Type B pancreatic cell (in vitro differentiated cells): ENCODE results near the gene TMEM97. TPM values are rescaled to one million over a fixed set of nuclear protein-coding genes. Genes with fewer than 3 reads are reported as not detected.
A peak's percentile ranks its signal among the peaks of the same experiment; 100 is the strongest.
"Not testable (repeated sequence)": the region's sequence is repeated elsewhere in the genome, so short reads cannot be mapped to it uniquely, and the experiment has no call there.

ENCODE experiments used
- DNase-seq: peaks from one replicate; pipeline ENCODE4 v3.0.0; 2021; ENCODE audit warnings: mixed read lengths; ENCODE audit not compliant: unreplicated experiment; ENCODE audit errors: extremely low spot score
- H3K27ac Mint-ChIP-seq: 2 replicates; pipeline ENCODE4 v1.8.0; 2021; ENCODE audit warnings: mild to moderate bottlenecking, mixed read lengths
- H3K27me3 Mint-ChIP-seq: 2 replicates; pipeline ENCODE4 v1.8.0; 2021; ENCODE audit warnings: mixed read lengths
- H3K36me3 Mint-ChIP-seq: 2 replicates; pipeline ENCODE4 v1.8.0; 2021; ENCODE audit warnings: mixed read lengths
- H3K4me1 Mint-ChIP-seq: one replicate; pipeline ENCODE4 v1.8.0; 2021; ENCODE audit warnings: mixed read lengths; ENCODE audit not compliant: unreplicated experiment
- H3K4me3 Mint-ChIP-seq: 2 replicates; pipeline ENCODE4 v1.8.0; 2021; ENCODE audit warnings: mild to moderate bottlenecking, mixed read lengths
- H3K9me3 Mint-ChIP-seq: 2 replicates; pipeline ENCODE4 v1.8.0; 2021; ENCODE audit warnings: mixed read lengths
- long read RNA-seq: library from polyadenylated mRNA; unstranded; transcript quantifications from one replicate; pipeline ENCODE4 v2.0.0, GENCODE V29; 2020
- total RNA-seq: library from RNA; stranded (reverse); gene quantifications from 2 replicates; pipeline ENCODE4 v1.2.1, GENCODE V29; 2021; ENCODE audit warnings: low replicate concordance
- TF ChIP-seq, protein P1 (sequence below): fragments of 200-600 bp; sonication (generic); conservative IDR thresholded peaks from 2 replicates; pipeline ENCODE4 v1.5.0; 2021; ENCODE audit warnings: antibody characterized with exemption, mild to moderate bottlenecking

Gene TMEM97
- 43.0 and 99.9 TPM in 2 replicates for total RNA-seq
- long read RNA-seq, transcript TMEM97-201 (3 exons, 2,568 nt) = major isoform, 84 of 95 reads
- long read RNA-seq, partial matches to known transcripts = 0 of 95 reads
- long read RNA-seq, other reads (novel, unspliced or antisense) = 10 of 95 reads

DNA sequence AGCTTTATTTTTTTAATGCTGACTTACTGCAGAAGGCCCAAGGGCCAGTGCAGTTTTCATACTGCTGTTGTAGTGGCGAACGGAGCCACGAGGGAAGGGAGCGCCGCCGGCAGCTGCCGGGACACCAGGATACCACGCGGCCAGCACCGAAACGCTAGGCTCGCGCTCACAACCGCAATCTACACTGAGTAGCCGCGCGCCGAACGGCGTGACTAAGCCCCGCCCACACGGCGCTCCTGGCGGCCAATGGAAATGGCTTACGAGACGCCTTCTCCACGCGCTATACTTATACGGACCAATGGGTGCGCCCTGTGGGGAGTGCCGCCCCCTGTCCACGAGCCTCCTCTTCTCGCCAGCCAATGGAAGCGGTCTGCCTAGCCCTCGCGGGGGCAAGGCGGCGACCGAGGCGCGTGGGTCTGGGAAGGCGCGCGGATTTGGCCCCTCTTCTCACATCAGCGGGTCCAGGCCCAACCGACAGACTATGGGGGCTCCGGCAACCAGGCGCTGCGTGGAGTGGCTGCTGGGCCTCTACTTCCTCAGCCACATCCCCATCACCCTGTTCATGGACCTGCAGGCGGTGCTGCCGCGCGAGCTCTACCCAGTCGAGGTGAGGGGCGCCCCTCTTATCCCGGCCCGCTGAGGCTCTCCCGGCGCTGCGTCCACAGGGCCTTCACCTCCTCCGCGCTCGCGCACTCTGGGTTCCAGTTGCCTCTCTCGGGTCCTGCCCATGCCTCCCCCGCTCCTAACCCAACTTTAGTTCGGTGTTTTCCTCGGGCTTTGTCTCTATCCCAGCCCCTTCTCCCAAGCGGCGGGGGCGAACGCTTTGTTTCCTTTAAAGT lies at the start of gene TMEM97:
TSS of gene TMEM97 (plus strand) at position 442 of the 839 bp plus-strand sequence. CDS start at position 482, 40 bp downstream.
- H3K27ac Mint-ChIP-seq = peak within 1 kb of the TSS; percentile 75
- peak within 1 kb of the TSS; percentile 97 for H3K4me3 Mint-ChIP-seq
- peaks cover 37% of the 10 kb centered on the region for H3K4me1 Mint-ChIP-seq
- H3K36me3 Mint-ChIP-seq = peaks cover 6% of the 10 kb centered on the region
- peak; percentile 96 for DNase-seq
- no peaks in the 10 kb centered on the region for H3K9me3 Mint-ChIP-seq
- TF ChIP-seq, protein P1, sequence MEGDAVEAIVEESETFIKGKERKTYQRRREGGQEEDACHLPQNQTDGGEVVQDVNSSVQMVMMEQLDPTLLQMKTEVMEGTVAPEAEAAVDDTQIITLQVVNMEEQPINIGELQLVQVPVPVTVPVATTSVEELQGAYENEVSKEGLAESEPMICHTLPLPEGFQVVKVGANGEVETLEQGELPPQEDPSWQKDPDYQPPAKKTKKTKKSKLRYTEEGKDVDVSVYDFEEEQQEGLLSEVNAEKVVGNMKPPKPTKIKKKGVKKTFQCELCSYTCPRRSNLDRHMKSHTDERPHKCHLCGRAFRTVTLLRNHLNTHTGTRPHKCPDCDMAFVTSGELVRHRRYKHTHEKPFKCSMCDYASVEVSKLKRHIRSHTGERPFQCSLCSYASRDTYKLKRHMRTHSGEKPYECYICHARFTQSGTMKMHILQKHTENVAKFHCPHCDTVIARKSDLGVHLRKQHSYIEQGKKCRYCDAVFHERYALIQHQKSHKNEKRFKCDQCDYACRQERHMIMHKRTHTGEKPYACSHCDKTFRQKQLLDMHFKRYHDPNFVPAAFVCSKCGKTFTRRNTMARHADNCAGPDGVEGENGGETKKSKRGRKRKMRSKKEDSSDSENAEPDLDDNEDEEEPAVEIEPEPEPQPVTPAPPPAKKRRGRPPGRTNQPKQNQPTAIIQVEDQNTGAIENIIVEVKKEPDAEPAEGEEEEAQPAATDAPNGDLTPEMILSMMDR = peak; percentile 9
- no peaks in the 10 kb centered on the region for H3K27me3 Mint-ChIP-seq

DNA sequence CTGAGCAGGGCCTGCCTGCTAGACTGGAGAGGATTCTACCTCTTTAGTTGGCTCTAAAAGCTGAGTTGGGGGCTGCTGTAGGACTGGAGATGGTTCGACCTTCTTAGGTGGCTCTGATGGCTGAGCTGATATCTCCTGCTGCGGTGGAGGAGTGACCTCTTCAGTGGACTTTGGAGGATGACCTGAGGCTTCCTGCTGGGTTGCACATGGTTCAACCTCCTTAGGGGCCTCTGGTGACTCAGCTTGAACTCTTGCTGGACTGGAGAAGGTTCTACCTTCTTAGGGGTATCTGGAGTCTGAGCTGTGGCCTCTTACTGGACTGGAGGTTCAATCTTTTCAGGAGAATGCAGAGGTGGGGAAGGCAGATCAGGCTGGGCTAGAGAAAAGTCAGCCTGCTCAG lies 48.9 kb upstream of the TMEM97 start:
- Mint-ChIP-seq H3K36me3 (no peaks in the 10 kb centered on the region), H3K9me3 (no peaks in the 10 kb centered on the region), H3K27me3 (peaks cover 17% of the 10 kb centered on the region), H3K27ac (no peak overlapping the region), H3K4me1 (peaks cover 8% of the 10 kb centered on the region), H3K4me3 (no peak overlapping the region)
- TF ChIP-seq, protein P1 = no peak
- DNase-seq = no peak

DNA sequence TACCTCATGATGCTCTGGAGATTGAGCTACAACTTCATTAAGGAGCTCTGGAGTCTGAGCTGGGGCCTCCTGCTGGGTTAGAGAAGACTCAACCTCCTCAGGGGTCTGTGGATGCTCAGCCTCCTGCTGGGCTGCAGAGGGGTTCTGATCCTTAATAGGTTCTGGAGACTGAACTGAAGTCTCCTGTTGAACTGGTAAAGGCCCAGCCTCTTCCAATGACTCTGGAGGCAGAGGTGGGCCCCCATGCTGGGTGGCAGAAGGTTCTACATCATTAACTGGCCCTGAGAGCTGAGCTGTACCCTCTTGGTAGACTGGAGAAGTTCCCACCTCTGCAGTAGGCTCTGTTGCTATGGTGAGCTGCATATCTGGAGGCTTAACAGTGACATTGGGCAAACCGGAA lies 48.1 kb upstream of the TMEM97 start:
- Mint-ChIP-seq H3K27me3 (peaks cover 17% of the 10 kb centered on the region), H3K27ac (no peak overlapping the region), H3K4me1 (peaks cover 10% of the 10 kb centered on the region), H3K9me3 (no peaks in the 10 kb centered on the region), H3K36me3 (no peaks in the 10 kb centered on the region), H3K4me3 (no peak overlapping the region)
- TF ChIP-seq, protein P1 = no peak
- no peak for DNase-seq

DNA sequence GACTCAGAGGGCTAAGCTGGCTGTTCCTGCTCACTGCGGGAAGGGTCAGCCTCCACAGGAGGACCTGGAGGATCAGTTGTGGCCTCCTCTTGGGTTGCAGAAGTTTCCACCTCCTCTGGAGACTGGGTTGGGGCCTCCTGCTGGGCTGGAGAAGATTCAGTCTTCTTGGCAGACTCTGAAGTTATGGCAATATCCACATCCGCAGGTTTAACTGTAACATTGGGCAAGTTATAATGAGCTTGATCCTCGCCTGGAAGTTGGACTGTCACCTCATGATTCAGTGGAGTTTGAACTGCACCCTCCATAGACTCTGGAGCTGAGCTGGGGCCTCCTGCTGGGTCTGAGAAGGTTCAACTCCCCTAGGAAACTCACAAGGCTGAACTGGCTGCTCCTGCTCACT lies 47.6 kb upstream of the TMEM97 start:
- H3K4me1 Mint-ChIP-seq = peaks cover 10% of the 10 kb centered on the region
- DNase-seq = no peak
- TF ChIP-seq, protein P1 = no peak

DNA sequence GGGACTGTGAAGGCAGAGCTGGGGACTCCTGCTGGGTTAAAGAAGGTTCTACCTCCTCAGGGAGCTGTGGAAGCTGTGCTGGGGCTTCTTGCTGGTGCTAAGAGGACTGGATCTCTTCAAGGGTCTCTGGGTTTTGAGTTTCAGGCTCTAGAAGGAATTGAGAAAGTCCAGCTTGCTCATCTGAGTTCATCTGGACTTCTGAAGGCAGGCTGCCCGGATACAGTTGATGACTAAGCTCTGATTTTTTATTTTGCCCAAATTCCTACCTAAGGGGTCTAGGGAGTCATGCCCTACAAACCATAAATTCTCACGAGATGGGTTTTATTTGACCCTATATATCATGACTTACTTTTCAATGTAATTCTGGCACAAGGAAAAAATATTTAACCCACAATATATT lies 46.8 kb upstream of the TMEM97 start:
- Mint-ChIP-seq H3K4me3 (no peak overlapping the region), H3K9me3 (no peaks in the 10 kb centered on the region), H3K36me3 (no peaks in the 10 kb centered on the region), H3K27me3 (peaks cover 17% of the 10 kb centered on the region), H3K4me1 (peaks cover 10% of the 10 kb centered on the region), H3K27ac (no peak overlapping the region)
- TF ChIP-seq, protein P1 = no peak
- DNase-seq = no peak

More for the DNA sequence above, 47.6 kb upstream of the TMEM97 start:
- Mint-ChIP-seq H3K4me3 (no peak overlapping the region), H3K27ac (no peak overlapping the region), H3K9me3 (no peaks in the 10 kb centered on the region), H3K36me3 (no peaks in the 10 kb centered on the region), H3K27me3 (peaks cover 17% of the 10 kb centered on the region)

DNA sequence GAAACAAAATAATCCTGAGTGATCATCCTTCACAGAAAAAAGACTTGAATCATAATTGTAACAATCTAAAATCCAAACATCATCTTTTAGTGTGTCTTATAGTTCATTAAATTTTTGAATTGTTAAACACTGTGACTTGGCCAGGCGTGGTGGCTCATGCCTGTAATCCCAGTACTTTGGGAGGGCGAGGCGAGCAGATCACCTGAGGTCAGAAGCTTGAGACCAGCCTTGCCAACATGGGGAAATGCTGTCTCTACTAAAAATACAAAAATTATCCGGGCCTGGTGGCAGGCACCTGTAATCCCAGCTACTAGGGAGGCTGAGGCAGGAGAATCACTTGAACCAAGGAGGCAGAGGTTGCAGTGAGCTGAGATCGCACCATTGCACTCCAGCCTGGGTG lies 45.7 kb upstream of the TMEM97 start:
- not testable (repeated sequence) for H3K27ac Mint-ChIP-seq, H3K36me3 Mint-ChIP-seq, H3K4me3 Mint-ChIP-seq, DNase-seq, H3K4me1 Mint-ChIP-seq, H3K9me3 Mint-ChIP-seq
- H3K27me3 Mint-ChIP-seq = peaks cover 17% of the 10 kb centered on the region
